ENCODE data around the gene KLHL7.
A peak's percentile ranks its signal among the peaks of the same experiment; 100 is the strongest.
"Not testable (repeated sequence)": the region's sequence is repeated elsewhere in the genome, so short reads cannot be mapped to it uniquely, and the experiment has no call there.

Gene KLHL7

GRCh38 chr7:23109470-23109869 lies 3.9 kb downstream of the KLHL7 start:
- DNase-seq = no peak

GRCh38 chr7:23114896-23115295 lies 9.3 kb downstream of the KLHL7 start:
- DNase-seq = no peak

GRCh38 chr7:23115991-23116390 lies 10.4 kb downstream of the KLHL7 start:
- no peak for DNase-seq

- DNase-seq = no peak
Observed at GRCh38 chr7:23117841-23118240, 12.3 kb downstream of the KLHL7 start.

DNA sequence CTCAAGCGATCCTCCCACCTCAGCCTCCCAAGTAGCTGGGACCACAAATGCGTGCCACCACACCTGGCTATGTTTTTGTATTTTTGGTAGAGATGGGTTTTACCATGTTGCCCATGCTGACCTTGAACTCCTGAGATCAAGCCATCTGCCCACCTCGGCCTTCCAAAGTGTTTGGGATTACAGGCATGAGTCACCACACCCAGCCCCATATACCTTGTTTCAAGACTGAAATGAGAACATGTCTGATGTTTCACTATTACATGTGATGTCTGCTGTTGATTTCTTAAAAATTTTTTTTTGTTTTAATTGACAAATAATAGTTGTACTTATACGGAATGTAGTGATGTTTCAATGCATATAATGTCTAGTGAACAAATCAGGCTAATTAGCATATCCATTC lies 14.5 kb downstream of the KLHL7 start:
- DNase-seq = no peak

GRCh38 chr7:23121165-23121564 lies 15.6 kb downstream of the KLHL7 start:
- DNase-seq = no peak

GRCh38 chr7:23123007-23123406 lies 17.4 kb downstream of the KLHL7 start:
- no peak for DNase-seq

DNA sequence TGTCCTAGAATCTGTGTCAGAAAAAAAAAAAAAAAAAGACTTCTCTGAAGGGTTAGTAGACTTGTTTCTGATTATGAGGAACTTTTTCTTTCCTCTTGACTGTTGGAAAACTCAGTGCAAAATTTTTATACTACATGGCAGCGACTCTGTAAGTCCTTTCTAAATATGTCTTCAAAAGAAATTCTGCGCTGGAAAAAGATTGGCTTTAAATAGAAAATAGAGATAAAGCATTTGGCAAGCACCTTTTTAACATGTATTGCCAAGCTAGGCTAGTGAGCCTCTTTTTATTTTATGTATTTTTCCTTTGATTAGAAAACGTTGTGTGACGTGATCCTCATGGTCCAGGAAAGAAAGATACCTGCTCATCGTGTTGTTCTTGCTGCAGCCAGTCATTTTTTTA lies 17.9 kb downstream of the KLHL7 start:
- DNase-seq = no peak

- no peak for DNase-seq
Observed at GRCh38 chr7:23129036-23129435, 23.5 kb downstream of the KLHL7 start.

GRCh38 chr7:23131799-23132198 lies 26.2 kb downstream of the KLHL7 start:
- not testable (repeated sequence) for DNase-seq

- DNase-seq = no peak
Observed at GRCh38 chr7:23133797-23134196, 28.2 kb downstream of the KLHL7 start.

GRCh38 chr7:23135755-23136154 lies 30.2 kb downstream of the KLHL7 start:
- DNase-seq = no peak

DNA sequence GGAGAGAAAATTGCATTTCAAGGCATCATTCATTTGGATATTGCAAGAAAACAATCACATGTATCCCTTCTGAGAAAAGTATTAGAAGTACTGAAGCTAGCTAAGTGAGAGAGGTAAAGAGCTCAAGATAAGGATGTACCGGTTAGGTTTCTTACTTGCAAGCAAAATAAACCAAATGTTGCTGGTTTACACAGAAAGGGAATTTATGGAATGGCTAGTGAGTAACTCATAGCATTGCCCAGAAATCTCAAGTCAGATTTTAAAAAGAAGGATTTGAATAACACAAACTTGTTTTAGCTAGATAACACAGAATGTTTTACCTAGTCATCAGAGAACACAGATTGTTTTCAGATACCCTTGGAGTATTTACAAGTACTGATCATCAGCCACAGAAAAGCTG lies 30.6 kb downstream of the KLHL7 start:
- no peak for DNase-seq

DNA sequence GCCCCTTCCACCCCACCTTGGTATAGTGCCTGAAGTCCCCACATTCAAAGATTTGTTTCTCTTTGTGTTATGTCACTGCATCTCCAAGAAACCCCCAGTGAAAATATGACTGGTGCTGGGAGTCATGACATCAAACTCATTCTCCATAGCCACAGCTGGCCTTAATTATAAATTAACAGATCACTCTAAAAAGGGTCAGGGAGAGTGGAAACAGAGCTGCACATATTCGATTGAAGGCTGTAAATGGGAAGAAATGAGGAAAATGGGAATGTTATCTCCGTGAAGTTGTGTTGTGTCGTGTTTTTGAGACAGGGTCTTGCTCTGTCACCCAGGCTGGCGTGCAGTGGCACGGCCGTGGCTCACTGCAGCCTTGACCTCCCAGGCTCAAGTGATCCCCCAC lies 52.1 kb downstream of the KLHL7 start:
- no peak for DNase-seq

- no peak for DNase-seq
Observed at GRCh38 chr7:23158546-23158945, 53.0 kb downstream of the KLHL7 start.

GRCh38 chr7:23161482-23161881 lies 55.9 kb downstream of the KLHL7 start:
- no peak for DNase-seq

DNA sequence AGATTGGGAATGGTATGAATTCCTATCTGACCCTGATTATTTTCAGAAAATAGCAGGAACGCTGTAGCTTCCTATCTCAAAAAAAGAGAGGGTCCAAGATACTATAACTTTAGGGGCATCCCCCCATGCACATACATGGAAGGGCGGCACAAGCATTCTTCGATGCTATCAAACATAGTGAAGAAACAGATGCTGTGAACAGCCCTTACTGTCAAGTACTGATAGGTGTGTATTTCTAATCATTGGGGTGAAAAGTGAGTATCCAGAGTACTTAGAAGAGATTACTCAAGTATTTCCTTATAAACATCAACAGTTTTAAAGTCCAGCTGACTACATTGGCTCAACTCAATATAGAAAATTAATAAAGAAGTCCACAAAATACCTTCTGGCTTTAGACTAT lies 59.3 kb downstream of the KLHL7 start:
- no peak for DNase-seq

GRCh38 chr7:23165316-23165715 lies 59.7 kb downstream of the KLHL7 start:
- no peak for DNase-seq

DNA sequence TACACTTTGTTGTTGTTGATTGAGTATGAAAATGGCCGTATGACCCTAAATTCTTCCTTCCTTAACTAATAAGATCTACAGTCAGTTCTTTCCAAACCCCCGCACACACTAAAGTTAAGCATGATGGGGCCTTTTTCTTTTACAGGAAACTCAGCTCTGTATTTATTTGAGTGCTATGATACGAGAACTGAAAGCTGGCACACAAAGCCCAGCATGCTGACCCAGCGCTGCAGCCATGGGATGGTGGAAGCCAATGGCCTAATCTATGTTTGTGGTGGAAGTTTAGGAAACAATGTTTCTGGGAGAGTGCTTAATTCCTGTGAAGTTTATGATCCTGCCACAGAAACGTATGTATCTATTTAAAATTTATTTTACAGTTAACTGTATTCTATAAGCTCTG lies 62.1 kb downstream of the KLHL7 start:
- no peak for DNase-seq

DNA sequence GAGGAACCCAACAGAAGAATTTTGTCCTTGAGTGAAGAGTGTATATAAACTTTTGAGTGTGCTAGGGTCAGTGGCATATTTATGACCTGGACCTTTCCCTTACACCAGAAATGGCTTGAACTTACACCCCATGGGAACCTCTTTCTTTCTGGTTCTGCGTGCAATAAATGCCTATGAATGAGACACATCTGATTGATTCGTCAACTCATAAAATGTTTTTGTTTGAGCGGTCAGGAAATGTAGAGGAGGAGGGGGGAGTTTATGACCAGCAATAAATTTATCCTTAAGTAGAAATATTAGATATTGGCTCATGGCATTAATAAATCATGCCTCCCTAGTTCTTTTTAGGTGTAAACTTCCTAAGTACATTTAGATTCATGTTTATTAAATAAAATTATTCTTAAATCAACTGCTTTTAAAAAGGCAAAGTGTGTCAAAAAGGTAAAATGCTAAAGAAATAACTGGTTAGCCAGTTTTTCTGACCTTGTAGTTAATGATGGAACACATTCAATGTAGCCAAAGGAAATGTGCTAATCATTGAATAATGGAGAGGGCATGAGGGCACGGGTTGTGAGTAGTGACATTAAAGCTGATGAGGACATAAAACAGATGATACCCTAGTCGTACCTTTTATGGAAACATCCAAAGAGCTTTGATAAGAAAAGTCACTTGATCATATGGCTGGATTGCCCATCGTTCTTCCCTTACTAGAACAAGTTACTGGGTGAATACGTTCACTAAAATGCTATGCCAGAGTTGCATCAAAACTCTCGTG lies 62.7 kb downstream of the KLHL7 start:
- DNase-seq = no peak

DNA sequence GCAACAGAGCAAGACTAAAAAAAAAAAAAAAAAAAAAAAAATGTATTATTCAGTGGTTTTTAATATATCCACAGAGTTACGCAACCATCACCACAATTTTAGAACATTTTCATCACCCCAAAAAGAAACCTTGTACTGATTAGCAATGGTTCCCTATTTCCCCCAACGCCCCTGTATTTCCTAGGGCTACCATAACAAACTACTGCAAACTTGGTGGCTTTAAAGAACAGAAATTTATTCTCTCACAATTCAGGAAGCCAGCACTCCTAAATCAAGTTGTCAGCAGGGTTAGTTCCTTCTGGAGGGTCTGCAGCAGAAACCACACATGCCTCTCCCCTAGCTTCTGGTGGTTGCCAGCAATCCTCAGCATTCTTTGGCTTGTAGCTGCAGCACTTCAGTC lies 70.4 kb downstream of the KLHL7 start:
- no peak for DNase-seq

DNA sequence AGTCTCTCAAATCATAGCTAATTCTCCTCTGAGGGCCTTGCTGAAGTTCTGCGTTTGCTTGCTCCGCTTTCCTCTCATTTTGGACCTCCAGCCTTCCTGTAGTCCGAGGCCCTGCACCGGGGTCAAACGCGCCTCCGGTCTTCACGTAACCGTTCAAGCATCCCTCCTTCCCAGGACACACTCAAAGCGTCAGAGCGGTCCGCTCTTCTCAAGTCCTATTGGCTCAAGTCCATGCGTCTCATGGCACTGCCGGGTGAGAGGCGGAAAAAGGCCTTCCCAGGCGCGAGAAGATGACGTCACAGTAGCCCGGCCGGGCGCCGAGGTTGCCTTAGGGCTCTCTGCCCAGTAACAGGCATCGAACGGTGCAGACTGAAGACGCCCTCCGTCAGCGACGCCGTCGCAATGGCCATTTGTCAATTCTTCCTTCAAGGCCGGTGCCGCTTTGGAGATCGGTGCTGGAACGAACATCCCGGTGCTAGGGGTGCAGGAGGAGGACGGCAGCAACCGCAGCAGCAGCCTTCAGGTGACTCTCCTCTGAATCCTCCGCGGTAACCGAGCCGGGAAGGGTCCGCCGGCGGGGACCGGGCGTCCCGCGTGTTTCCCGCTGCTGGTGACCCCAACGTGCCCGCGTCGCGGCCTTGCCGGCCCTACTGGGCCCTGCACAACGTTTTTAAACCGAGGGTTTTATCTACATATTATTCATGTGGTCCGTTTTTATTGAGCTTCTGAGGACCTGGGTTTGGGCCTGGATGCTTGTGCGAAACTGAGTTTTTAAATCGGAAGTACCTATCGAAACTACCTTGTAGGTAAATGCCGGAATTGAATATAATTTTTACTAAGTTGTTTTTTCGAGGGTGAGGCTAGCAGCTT lies 76.3 kb downstream of the KLHL7 start, which contains the start of gene NUP42:
TSS of gene NUP42 (plus strand) at position 365 of the 870 bp plus-strand sequence. CDS start at position 403, 38 bp downstream.
- peak; percentile 98 for DNase-seq

DNA sequence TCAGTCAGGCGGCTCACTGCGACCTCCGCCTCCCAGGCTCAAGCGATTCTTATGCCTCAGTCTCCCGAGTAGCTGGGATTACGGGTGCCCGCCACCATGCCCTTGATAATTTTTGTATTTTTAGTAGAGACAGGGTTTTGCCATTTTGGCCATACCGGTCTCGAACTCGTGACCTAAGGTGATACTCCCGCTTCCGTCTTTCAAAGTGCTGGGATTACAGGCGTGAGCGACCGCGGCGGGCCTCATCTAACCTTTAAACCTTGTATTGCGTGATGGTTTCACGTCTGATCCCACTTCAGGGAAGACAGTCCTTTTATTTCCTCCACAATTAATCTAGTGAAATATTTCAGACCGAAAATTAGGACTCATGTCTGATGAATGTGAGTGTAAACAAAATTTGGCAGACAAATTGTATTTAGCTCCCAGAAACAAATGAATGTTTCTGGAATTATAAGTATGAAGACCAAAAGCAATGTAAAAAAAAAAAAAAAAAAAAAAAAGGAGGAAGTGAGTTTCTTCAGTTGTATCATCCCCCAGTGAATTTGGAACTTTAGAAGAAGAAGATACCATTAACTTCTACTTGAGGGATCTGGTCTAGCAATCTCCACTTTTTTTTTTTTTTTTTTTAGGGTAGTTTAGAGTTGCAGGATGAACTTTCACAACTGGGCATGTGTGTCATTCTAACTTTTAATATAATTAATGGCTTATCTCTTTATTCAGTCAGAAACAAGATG lies 77.9 kb downstream of the KLHL7 start:
- no peak for DNase-seq
